ENCODE data around the gene ANAPC16.

The ANAPC16 gene

DNA sequence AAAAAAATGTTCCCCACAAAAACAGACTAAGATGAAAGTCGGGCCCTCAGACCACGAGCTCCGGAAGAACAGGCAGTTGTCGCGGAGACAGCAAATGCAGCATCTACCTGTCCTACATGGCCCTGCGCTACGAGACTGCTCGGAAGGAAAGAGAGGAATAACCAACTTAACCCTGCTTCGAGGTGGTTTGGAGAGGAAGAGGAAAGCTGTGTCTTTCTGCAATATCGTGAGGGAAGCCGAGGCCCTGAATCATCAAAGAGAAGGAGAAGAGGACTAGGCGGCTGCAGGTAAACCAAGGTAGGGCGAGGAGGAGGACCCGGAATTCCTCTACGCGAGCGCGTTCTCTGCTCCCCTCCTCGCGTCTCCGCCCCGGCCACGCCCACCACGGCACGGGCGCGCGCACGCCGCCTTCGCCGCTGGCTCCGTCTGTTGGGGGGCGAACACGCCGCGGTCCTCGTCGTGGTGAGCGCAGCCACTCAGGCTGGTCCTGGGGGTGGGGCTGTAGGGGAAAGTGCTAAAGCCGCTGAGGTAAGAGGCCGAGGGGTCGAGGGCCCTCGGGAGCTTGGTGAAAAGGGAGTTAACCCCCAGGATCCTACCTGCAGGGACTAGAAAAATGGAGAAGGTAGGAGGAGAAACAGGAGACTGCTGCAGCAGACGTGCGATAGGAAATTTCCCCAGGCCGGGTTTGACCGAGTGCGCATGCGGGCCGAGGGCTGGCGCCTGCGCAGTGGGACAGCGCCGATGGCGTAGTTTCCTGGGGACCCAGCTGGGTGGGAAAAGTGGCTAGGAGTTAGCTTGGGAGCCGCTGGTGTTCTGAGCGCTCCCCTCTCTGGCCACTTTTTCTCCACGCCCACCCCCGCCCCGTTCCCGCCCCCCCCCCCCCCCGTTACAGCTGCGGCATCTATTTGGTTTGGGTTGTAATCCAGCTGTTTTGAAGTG is at the start of gene ANAPC16, which contains the start of gene ASCC1:
Gene ANAPC16, plus strand, starts transcription at position 402 of the 939 bp plus-strand sequence. CDS start 7,903 bp downstream, outside the sequence.
Gene ASCC1, minus strand, starts transcription at position 666 of the 939 bp plus-strand sequence. CDS start 2,978 bp downstream, outside the sequence.
- Histone ChIP-seq H3K4me1 (ENCODE audit: control insufficient read depth, insufficient read depth, low read length) (no peaks in the 10 kb centered on the region), H3K36me3 (ENCODE audit: control insufficient read depth, insufficient read depth, low read length) (no peaks in the 10 kb centered on the region), H3K27me3 (ENCODE audit: control insufficient read depth, insufficient read depth, low read length) (no peaks in the 10 kb centered on the region), H3K4me3 (ENCODE audit: low read length) (peak within 1 kb of the TSS; percentile 88; the same call in 1 of the 2 replicates), H3K9me3 (ENCODE audit: control insufficient read depth, insufficient read depth, low read length) (no peaks in the 10 kb centered on the region), H3K27ac (ENCODE audit: low read length) (no peak within 1 kb of the TSS)
- DNase-seq (ENCODE audit: low read depth, low spot score): peak; percentile 83
- WGBS (ENCODE audit: insufficient coverage, insufficient read length): no CpG with 5 or more reads among the region's 64 CpGs

DNA sequence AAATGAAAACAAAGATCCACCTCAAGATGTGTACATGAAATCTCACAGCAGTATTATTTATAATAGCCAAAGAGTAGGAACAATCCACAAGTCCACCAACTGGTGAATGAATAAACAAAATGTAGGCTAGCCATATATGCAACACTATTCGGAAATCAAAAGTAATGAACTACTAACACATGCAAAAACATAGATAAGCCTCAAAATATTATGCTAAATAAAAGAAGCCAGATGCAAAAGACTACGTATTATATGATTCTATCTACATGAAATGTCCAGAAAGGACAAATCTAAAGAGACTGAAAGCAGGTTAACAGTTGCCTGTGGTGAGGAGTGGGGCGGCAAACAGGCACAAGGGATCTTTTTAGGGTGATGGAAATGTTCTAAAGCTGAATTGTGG is 48.7 kb upstream of the ANAPC16 start:
- no peaks in the 10 kb centered on the region for H3K9me3 ChIP-seq (ENCODE audit: control insufficient read depth, insufficient read depth, low read length)
- no peaks in the 10 kb centered on the region for H3K36me3 ChIP-seq (ENCODE audit: control insufficient read depth, insufficient read depth, low read length)
- WGBS (ENCODE audit: insufficient coverage, insufficient read length): no CpG with 5 or more reads among the region's 3 CpGs
- H3K27me3 ChIP-seq (ENCODE audit: control insufficient read depth, insufficient read depth, low read length): no peaks in the 10 kb centered on the region
- H3K27ac ChIP-seq (ENCODE audit: low read length): no peak overlapping the region
- no peaks in the 10 kb centered on the region for H3K4me1 ChIP-seq (ENCODE audit: control insufficient read depth, insufficient read depth, low read length)
- H3K4me3 ChIP-seq (ENCODE audit: low read length): no peak overlapping the region
- no peak for DNase-seq (ENCODE audit: low read depth, low spot score)

DNA sequence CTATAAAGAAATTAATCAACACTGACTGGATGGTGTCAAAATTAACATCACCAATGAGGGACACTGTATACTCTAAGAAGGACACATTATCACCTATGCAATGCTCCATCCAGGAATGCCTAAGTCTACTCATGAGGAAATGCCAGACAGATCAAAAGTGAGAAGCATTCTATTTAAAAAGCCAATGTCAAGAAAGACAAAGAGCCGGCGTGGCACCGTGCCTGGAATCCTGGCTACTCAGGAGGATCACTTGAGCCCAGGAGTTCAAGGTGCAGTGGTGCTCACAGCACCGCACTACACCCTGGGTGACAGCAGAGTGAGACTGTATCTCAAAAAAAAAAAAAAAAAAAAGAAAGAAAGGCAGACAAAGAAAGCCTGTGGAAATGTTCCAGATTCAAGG is 45.5 kb upstream of the ANAPC16 start:
- Histone ChIP-seq H3K4me3 (ENCODE audit: low read length) (no peak overlapping the region), H3K9me3 (ENCODE audit: control insufficient read depth, insufficient read depth, low read length) (no peaks in the 10 kb centered on the region), H3K27me3 (ENCODE audit: control insufficient read depth, insufficient read depth, low read length) (no peaks in the 10 kb centered on the region), H3K4me1 (ENCODE audit: control insufficient read depth, insufficient read depth, low read length) (no peaks in the 10 kb centered on the region), H3K27ac (ENCODE audit: low read length) (no peak overlapping the region), H3K36me3 (ENCODE audit: control insufficient read depth, insufficient read depth, low read length) (no peaks in the 10 kb centered on the region)
- WGBS (ENCODE audit: insufficient coverage, insufficient read length): no CpG with 5 or more reads among the region's 4 CpGs
- no peak for DNase-seq (ENCODE audit: low read depth, low spot score)

DNA sequence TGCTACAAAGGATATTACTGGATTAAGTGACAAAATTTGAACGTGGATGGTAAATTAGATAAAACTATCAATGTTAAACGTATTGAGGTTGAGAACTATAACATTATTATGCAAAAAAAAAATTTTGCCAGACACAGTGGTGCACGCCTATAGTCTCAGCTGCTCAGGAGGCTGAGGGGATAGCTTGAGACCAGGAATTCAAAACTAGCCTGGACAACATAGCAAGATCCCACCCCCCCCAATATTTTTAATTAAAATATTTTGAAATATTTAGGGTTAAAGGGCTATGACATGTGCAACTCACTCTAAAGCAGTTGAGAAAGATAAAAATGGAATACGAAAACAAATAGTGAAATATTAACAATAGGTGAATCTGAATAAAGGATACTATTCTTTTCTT is 45.1 kb upstream of the ANAPC16 start:
- H3K27ac ChIP-seq (ENCODE audit: low read length): no peak overlapping the region
- no peaks in the 10 kb centered on the region for H3K36me3 ChIP-seq (ENCODE audit: control insufficient read depth, insufficient read depth, low read length)

DNA sequence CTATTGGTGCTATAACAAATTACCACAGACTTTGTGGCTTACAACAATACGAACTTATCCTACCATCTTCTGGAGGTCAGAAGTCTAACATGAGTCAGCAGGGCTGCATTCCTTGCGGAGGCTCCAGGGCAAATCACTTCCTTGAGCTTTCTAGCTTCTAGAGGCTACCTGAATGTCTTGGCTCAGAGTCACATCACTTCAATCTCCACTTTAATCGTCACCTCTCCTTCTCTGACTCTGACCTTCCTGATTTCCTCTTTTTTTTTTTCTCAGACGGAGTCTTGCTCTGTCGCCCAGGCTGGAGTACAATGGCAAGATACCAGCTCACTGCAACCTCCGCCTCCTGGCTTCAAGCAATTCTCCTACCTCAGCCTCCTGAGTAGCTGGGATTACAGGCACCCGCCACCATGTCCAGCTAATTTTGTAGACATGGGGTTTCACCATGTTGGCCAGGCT is 44.6 kb upstream of the ANAPC16 start:
- Histone ChIP-seq H3K4me1 (ENCODE audit: control insufficient read depth, insufficient read depth, low read length) (no peaks in the 10 kb centered on the region), H3K9me3 (ENCODE audit: control insufficient read depth, insufficient read depth, low read length) (no peaks in the 10 kb centered on the region), H3K27ac (ENCODE audit: low read length) (no peak overlapping the region), H3K4me3 (ENCODE audit: low read length) (no peak overlapping the region), H3K36me3 (ENCODE audit: control insufficient read depth, insufficient read depth, low read length) (no peaks in the 10 kb centered on the region), H3K27me3 (ENCODE audit: control insufficient read depth, insufficient read depth, low read length) (no peaks in the 10 kb centered on the region)
- no CpG with 5 or more reads among the region's 7 CpGs for WGBS (ENCODE audit: insufficient coverage, insufficient read length)
- peak; percentile 1 for DNase-seq (ENCODE audit: low read depth, low spot score)

More for the DNA sequence above, 45.1 kb upstream of the ANAPC16 start:
- H3K4me3 ChIP-seq (ENCODE audit: low read length): no peak overlapping the region
- 100% methylated on average over 2 of the region's 4 CpGs for WGBS (ENCODE audit: insufficient coverage, insufficient read length)
- no peaks in the 10 kb centered on the region for H3K27me3 ChIP-seq (ENCODE audit: control insufficient read depth, insufficient read depth, low read length)
- H3K4me1 ChIP-seq (ENCODE audit: control insufficient read depth, insufficient read depth, low read length): no peaks in the 10 kb centered on the region
- no peak for DNase-seq (ENCODE audit: low read depth, low spot score)
- no peaks in the 10 kb centered on the region for H3K9me3 ChIP-seq (ENCODE audit: control insufficient read depth, insufficient read depth, low read length)

DNA sequence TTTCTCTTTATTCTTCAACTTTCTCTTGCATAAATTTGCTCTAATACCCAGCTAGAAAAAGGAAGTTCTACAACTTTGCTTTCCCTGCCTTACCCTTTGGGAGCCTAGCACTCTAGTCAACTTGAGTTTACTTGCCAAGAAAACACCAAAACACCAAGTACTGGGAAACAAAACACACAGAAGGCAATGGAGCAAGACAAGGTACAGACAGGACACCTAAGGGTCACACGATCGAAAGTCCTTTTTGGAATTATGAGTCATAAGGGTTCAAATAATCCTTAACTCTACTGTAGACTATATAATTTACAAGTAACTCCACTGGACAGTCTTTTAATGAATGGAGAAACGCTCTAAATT is 42.6 kb upstream of the ANAPC16 start:
- Histone ChIP-seq H3K9me3 (ENCODE audit: control insufficient read depth, insufficient read depth, low read length) (no peaks in the 10 kb centered on the region), H3K4me1 (ENCODE audit: control insufficient read depth, insufficient read depth, low read length) (no peaks in the 10 kb centered on the region), H3K27me3 (ENCODE audit: control insufficient read depth, insufficient read depth, low read length) (no peaks in the 10 kb centered on the region), H3K36me3 (ENCODE audit: control insufficient read depth, insufficient read depth, low read length) (no peaks in the 10 kb centered on the region), H3K27ac (ENCODE audit: low read length) (no peak overlapping the region), H3K4me3 (ENCODE audit: low read length) (no peak overlapping the region)
- WGBS (ENCODE audit: insufficient coverage, insufficient read length): no CpG with 5 or more reads among the region's 3 CpGs
- no peak for DNase-seq (ENCODE audit: low read depth, low spot score)

DNA sequence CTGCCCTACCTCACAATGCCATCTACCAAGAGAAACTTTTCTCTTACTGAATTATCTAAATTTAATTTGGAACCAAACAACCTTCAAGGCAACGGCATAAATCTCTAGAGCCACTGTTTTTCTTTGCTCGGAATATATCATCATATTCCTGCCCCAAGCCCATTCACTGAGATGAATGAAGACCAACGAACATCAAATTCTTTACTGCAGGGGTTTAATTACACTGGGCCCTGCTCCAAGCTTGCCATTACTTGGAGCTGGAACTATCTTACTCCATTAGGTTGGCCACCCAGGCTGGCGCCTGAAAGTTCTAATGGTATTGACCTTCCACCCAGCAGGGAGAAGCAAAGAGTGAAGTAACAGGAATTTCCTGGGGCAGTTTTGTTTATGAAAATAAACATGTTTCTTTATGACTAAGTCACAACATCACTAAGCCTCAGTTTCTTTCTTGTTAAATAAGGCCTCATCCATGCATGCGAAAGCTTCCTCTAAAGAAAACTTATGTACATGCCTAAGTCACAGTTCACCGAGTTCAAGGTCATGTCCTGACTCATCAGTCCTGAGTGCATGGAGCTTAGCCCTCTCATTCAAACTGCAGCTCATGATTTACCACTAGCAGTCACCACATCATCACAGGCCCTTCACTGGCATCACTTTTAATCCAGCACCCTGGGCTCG is 42.1 kb upstream of the ANAPC16 start:
- H3K4me3 ChIP-seq (ENCODE audit: low read length): no peak overlapping the region
- H3K27me3 ChIP-seq (ENCODE audit: control insufficient read depth, insufficient read depth, low read length): no peaks in the 10 kb centered on the region
- DNase-seq (ENCODE audit: low read depth, low spot score): no peak
- no peaks in the 10 kb centered on the region for H3K9me3 ChIP-seq (ENCODE audit: control insufficient read depth, insufficient read depth, low read length)
- no peaks in the 10 kb centered on the region for H3K36me3 ChIP-seq (ENCODE audit: control insufficient read depth, insufficient read depth, low read length)
- WGBS (ENCODE audit: insufficient coverage, insufficient read length): no CpG with 5 or more reads among the region's 7 CpGs
- H3K4me1 ChIP-seq (ENCODE audit: control insufficient read depth, insufficient read depth, low read length): no peaks in the 10 kb centered on the region
- no peak overlapping the region for H3K27ac ChIP-seq (ENCODE audit: low read length)

DNA sequence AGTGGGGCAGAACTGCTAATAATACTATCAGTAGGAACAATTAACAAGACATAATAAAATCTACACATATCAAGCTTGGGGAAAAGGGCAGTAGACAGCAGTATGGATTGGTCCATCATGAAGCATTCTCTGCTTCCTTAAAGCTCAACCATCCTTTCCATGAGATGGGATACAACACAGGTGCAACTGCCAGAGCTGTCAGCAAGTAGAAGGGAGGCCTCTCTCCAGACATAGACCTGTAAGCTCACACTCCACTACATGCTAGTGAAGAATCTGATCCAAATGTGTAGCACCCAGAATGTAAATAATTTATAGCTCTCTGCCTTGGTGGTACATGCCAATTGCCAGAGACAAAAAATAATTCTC is 41.5 kb upstream of the ANAPC16 start:
- no peak for DNase-seq (ENCODE audit: low read depth, low spot score)
- H3K4me1 ChIP-seq (ENCODE audit: control insufficient read depth, insufficient read depth, low read length): no peaks in the 10 kb centered on the region
- H3K36me3 ChIP-seq (ENCODE audit: control insufficient read depth, insufficient read depth, low read length): no peaks in the 10 kb centered on the region
- H3K27ac ChIP-seq (ENCODE audit: low read length): no peak overlapping the region
- no peaks in the 10 kb centered on the region for H3K27me3 ChIP-seq (ENCODE audit: control insufficient read depth, insufficient read depth, low read length)
- H3K4me3 ChIP-seq (ENCODE audit: low read length): no peak overlapping the region
- no peaks in the 10 kb centered on the region for H3K9me3 ChIP-seq (ENCODE audit: control insufficient read depth, insufficient read depth, low read length)

DNA sequence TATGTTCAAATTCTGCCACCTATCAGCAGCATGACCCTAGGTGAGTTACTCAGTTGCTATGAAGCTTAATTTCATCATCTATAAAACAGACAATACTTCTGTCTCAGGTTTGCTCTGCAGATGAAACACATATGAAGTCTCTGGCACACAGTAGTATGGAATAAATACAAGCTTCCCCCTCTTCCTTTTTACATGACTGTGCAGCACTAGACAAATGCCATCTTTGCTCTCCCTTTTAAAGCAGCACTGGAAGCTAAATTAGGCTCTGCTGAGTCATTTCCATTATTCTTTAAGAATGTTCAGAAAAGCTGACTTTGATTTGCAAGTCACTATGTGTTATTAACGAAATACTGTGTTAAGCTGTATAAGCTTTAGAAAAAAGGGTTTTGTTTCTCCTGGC is 40.7 kb upstream of the ANAPC16 start:
- no peak overlapping the region for H3K4me3 ChIP-seq (ENCODE audit: low read length)
- no peak overlapping the region for H3K27ac ChIP-seq (ENCODE audit: low read length)
- H3K4me1 ChIP-seq (ENCODE audit: control insufficient read depth, insufficient read depth, low read length): no peaks in the 10 kb centered on the region
- no peaks in the 10 kb centered on the region for H3K9me3 ChIP-seq (ENCODE audit: control insufficient read depth, insufficient read depth, low read length)
- H3K27me3 ChIP-seq (ENCODE audit: control insufficient read depth, insufficient read depth, low read length): no peaks in the 10 kb centered on the region
- DNase-seq (ENCODE audit: low read depth, low spot score): no peak
- WGBS (ENCODE audit: insufficient coverage, insufficient read length): no CpG with 5 or more reads among the region's 1 CpG
- no peaks in the 10 kb centered on the region for H3K36me3 ChIP-seq (ENCODE audit: control insufficient read depth, insufficient read depth, low read length)

DNA sequence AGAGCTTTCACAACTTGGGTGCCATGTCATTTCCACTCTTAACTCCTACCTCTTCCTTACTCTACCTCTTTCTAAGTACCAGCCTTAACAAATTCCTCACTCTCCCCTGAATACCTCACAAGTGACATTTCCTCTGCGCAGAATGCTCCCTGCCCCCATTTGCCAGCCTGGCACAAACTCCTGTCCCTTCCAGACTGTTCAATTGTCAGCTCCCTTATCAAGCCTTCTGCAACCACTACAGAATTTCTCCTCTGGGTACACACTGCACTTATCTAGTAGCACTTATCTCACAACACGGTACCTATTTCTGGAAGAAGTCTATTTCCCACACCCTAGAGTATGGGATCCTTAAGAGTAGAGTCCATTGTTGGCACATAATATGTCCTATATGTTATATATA is 39.1 kb upstream of the ANAPC16 start:
- no peaks in the 10 kb centered on the region for H3K4me1 ChIP-seq (ENCODE audit: control insufficient read depth, insufficient read depth, low read length)
- DNase-seq (ENCODE audit: low read depth, low spot score): no peak

More for the DNA sequence above, 39.1 kb upstream of the ANAPC16 start:
- no peak overlapping the region for H3K27ac ChIP-seq (ENCODE audit: low read length)
- no peaks in the 10 kb centered on the region for H3K36me3 ChIP-seq (ENCODE audit: control insufficient read depth, insufficient read depth, low read length)
- no CpG with 5 or more reads among the region's 2 CpGs for WGBS (ENCODE audit: insufficient coverage, insufficient read length)
- H3K9me3 ChIP-seq (ENCODE audit: control insufficient read depth, insufficient read depth, low read length): no peaks in the 10 kb centered on the region
- H3K4me3 ChIP-seq (ENCODE audit: low read length): no peak overlapping the region
- no peaks in the 10 kb centered on the region for H3K27me3 ChIP-seq (ENCODE audit: control insufficient read depth, insufficient read depth, low read length)
